ENCODE results near the gene PIEZO1. TPM values are rescaled to one million over a fixed set of nuclear protein-coding genes. Genes with fewer than 3 reads are reported as not detected.

PIEZO1 gene
- polyA plus RNA-seq, 4 donors = 25.6 to 55.5 (median 32.9) TPM

DNA sequence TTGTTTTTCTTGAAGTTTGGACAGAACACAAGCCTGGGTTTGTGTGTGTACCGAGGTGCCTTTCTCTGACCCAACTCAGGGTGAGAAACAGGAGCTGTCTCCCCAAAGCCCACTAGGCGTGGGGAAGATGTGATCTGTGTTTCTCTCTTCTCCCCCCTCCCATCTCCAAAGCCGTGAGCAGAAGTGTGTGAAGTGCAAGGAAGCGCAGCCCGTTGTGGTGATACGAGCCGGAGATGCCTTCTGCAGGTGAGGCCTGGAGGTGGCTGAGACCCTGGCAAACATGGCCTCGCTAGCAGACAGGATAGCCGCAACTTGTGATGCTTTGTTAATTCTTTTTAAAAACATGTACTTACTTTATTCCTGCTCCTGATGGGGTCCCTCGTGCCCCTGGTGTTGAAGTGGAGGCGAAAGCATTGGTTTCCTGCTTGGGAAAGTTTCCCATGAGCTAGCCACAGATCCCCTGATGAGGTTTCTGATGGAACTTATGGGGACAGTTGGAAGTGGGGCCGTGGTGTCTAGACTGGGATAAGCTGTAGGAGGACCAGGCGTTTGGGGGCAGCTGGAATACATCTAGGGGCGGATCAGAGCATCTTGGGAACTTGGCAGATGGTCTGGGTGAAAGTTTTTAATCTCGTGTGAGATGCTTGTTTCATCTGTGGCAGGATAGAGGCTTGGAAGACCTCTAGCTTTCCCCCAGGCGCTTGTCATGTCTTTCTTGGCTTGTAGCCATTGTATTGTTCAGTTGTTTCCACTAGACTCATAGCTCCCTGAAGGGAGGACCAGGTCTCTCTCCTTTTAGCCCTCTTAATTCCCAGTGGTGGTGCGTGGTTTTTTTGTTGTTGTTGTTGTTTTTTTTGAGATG, 77.8 kb downstream of the PIEZO1 start:
- no peak for DNase-seq (ENCODE audit: low read depth in 4 of 4, low spot score in 3 of 4)

DNA sequence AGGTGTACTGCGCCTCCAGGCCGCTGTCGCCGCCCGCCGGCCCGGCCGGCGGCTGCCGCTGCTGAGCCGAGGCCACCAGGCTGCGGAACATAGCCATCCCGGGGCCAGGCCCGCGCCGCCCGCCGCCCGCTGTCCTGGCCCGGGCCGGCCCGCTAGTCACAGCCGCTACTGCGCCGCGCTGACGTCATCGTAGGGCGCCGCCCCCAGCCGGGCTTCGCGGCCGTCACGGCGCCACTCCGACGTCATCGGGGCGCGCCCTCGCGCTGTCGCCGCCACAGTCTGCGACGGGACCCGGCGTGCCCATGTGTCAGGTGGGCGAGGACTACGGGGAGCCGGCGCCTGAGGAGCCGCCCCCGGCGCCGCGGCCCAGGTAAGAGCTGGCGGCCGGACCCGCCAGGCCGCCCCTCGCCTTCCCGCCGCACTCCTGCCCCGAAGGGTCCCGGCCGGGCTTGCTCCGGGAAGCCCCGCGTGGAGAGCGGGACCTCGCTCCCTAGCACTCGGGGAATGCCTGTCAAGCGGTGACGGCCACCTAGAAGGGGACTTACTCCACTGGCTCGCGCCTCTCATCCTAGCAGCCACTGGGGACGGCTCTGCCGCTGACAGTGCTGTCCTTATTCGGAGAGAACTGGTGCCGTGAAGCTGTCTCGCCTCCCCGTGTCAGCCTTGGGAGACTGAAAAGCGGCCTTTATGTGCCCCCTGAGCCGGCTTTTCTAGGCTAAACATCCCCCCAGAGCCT, 78.6 kb downstream of the PIEZO1 start, which contains the start of the genes CTU2 and RNF166:
Gene CTU2 (plus strand): TSS at position 275 of the 736 bp plus-strand sequence. CDS start 28 bp downstream, at position 303.
Gene RNF166 (minus strand): TSS at position 180 of the 736 bp plus-strand sequence. CDS start 83 bp downstream, at position 97.
- DNase-seq (ENCODE audit: low read depth in 4 of 4, low spot score in 3 of 4) = peak; percentile 77 to 87 (median 80)

DNA sequence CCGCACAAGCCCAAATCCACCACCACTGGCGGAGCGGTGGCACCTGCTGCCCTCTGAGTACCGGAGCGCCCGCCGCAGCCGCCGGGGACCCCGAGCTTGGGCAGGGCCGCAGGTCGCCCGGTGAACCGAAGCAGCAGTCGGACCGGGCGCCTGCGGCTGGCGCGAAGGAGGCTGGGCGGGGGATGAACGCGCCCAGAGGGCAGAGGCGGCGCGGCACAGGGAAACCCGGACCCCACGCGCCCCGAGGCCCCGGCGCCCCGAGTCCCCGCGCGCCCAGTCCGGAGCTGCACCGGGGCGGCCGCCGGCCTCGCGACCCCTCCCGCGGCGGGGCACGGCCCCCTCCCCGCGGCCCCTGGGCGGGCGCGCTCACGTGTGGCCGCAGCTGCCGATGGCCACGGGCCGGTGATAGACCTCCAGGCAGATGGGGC, 79.2 kb downstream of the PIEZO1 start:
- no peak for DNase-seq (ENCODE audit: low read depth in 4 of 4, low spot score in 3 of 4)

DNA sequence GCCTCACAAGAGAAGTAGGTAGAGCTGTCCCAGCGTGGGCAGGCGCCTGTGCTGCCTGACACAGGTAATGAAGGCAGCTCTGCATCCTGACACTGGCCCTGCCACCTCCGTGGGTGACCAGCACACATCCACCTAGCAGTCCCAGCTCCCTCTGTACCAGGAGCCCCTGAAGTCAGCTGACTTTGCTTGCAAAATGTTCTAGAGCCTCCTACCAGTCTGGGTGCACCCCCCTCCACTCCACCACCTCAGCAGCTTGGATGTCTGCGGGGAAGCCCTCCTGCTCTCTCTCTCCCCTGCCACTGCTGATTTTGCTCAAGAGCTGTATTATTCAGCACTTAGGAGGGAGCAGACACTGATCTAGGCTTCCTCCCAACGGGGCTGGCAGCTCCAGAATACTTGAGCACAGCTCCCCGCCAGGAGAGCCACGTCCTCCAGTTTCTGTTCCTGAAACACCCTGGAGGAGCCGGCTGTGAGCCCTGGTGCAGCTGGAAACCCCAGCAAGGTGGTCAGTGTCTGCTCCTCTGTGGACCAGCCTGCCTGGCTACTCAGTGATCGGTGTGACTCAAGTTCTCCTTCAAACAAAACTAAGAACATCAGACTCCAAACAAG, 79.8 kb downstream of the PIEZO1 start:
- DNase-seq (ENCODE audit: low read depth in 4 of 4, low spot score in 3 of 4) = no peak

DNA sequence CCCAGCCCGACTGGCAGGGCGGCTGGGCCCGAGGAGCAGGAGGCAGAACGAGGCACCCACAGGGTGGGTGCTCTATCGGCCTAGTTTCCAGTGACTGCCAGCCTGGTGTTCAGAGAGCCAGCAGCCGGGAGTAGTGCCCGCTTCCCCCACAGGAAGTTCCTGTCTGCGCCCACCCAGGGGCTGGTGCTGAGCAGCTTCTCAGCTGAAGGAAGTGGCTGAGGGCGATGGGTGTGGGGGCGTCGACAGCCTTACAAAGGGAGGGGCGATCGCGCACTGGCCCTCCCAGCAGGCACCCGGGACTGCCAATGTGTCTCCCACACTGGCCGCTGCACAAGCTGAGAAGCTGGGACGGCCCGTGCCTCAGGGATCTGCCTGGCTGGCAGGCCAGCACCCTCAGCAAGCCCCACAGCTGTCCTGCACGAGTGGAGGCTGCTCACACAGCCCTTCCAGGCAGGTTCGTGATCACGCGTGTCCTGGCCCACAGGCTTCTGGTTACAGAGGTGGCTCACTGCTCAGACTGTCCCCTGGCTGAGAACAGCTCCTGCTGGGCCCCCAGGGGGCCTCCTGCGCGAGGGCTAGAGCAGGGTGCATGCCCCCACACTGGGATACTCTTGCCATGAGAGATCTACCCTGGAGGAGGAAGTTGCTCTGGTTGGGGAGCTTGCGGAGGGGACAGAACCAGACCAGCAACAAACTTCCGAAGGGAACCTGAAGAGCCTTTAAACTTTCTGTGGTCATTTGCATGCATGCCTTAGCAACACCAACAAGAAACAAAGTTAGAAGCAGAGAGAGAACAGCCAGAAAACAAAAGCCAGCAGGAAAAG, 81.3 kb downstream of the PIEZO1 start:
- no peak for DNase-seq (ENCODE audit: low read depth in 4 of 4, low spot score in 3 of 4)

DNA sequence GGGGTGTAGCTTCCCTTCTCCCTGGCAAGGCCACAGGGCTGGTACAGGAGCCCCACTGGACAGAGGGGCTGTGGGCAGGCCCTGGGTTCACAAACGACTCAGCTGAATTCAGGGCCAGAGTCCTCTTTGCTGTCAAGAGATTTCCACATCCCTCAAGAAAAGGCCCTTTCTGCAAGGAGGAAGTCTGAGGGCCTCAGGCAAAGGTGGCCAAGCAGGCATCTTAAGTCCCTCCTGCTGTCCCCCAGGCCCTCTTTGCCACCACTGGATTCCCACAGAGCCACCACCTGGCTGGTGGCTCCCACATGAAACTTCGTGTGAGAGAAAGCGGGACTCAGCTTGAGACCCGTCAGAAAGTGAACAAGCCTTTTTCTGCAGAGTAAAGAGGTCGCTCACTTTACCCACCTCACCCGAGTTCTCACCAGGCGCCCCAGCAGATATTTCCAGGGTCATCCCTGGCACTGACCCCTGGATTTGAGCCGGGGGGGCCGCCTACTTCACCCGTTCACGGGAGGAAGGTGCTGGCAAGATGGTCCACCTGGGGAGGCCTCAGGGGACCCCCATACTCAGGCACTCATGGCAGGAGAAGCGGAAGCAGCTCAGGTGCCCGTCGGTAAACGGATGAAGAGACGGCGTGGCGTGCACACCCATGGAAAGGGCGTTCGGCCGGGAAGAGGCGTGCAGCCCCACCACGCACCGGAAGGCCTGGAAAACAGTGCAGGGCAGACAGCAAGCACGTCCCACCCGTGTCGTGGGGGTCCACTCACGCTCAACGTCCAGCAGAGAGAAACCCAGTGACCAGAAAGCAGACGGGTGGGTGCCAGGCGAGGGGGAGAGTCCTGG, 82.4 kb downstream of the PIEZO1 start:
- no peak for DNase-seq (ENCODE audit: low read depth in 4 of 4, low spot score in 3 of 4)

DNA sequence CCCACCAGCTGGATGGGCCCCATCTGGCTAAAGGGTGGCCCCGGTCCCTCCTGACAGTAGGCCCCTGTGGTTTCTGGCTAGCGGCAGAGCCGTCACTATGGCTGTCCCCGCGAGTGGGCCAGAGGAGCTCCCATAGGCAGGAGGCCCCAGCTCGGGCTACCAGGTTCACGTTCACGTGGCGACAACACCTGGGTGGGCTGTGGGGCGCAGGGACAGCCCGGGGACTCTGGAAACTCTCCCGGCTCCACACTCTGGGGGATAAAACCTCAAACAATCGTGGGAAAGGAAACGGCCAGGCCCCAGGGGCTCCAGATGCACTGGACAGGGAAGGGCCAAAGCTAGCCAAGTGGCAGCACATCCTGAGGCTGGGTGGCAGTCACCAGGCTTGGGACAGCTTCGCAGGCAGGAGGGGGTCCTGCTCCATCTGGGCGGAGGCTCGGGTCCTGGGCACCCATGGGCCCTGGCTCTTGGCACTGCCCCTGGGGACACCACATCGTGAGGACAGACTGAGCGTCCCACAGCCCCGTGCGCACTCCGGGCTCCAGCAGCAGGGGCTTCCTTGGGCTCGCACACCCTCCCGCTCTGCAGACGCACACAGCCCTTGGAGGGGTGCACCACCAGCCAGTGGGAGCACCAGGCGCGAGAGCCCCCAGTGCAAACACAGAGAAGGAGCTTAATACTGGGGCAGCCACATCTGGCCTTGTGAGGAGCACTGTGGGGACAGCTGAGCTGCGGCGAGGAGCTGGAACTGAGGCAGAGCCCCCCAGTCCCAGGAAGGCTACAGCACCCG, 83.2 kb downstream of the PIEZO1 start:
- DNase-seq (ENCODE audit: low read depth in 4 of 4, low spot score in 3 of 4) = no peak

DNA sequence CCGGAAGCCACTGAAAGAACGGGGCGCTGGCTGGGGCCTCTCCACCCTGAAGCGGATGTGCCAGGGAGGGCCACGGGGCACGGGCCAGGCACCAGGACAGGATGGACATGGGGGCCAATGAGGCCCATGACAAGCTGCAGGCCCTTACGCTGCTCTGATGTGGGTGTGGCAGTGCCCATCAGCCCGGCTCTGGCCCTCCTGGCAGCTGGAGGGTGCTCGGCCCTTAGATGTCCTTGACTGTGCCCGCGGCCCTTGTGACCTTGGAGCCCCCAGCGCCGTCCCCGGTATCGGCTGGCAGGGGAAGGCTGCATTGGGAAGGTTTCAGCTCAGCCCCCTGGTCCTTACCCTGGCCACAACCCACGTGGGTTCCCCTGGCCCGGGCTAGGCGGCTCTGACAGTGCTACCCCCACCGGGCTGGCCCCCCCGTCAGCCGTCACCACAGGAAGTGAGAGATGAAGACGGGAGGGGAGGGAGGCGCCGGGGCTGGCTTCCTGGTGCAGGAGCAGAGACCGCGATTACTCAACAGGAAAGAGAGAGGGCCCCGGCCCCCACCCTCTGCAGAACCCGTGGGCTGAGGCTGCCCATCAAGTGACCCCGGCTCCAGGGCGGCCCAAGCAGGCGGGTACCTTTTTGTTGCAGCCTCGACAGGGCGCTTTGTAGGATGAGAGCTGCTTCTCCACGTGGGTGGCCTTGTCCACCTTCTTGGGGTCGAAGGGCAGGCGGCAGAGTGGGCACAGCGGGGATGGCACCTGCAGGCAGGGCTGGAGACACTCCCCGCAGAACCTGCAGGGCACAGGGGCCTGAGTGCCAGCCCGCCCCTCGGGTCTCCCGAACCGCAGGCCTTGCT, 84.2 kb downstream of the PIEZO1 start:
- DNase-seq (ENCODE audit: low read depth in 4 of 4, low spot score in 3 of 4) = peak in 1 of 4 donors; percentile 33

DNA sequence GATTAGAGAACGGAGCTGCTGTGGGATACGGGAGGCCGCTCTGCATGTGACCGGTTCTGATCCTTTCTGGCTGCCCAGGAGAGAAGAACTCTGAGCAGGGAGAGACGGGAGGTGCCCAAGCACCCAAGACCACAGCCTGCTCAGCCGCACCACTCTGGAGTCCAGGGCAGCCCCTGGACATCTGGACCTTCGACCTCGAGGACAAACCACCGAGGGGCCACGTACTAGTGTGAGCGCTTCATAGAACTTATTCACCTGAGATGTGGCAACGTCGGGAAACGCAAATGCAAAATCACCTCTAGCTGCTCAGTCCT, 84.7 kb downstream of the PIEZO1 start:
- DNase-seq (ENCODE audit: low read depth in 4 of 4, low spot score in 3 of 4) = no peak

DNA sequence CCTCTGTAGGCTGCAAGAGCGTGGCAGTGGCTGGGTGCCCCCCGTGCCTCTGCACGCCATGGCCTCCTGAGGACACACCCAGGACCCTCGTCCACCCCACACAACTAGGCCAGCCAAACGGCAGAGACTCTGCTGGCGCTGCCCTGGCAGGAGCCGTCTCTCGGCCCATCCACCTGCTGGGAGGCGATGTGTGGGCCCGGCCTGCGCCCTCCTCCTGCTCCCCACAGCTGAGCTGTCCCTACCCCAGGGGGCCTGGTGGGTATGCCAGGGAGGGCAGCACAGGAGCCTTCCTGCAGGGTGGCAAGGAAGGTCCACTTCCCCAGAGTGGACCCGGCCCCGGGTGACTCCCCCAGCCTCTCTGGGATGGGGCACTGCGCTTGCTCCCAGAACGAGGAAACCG, 85.8 kb downstream of the PIEZO1 start:
- DNase-seq (ENCODE audit: low read depth in 4 of 4, low spot score in 3 of 4) = no peak

DNA sequence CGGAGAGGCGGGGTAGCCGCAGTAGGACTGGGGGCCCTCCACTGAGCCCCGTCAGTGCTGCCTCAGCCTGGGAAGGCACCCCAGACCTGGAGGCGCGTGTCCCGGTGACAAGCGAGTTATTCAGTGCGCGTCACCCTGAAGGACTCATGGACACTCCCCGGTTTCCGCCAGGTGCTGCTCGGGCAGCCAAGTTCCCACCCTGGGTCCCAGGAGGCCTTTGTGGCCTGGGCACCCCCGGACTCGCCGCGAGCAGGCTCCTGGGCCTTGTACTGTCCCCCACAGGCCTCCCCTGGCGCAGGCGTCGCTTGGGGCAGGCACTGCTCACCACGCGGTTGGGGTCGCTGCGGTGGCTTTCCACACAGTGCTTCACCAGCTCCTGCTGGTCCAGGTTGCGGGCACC, 86.4 kb downstream of the PIEZO1 start:
- no peak for DNase-seq (ENCODE audit: low read depth in 4 of 4, low spot score in 3 of 4)

DNA sequence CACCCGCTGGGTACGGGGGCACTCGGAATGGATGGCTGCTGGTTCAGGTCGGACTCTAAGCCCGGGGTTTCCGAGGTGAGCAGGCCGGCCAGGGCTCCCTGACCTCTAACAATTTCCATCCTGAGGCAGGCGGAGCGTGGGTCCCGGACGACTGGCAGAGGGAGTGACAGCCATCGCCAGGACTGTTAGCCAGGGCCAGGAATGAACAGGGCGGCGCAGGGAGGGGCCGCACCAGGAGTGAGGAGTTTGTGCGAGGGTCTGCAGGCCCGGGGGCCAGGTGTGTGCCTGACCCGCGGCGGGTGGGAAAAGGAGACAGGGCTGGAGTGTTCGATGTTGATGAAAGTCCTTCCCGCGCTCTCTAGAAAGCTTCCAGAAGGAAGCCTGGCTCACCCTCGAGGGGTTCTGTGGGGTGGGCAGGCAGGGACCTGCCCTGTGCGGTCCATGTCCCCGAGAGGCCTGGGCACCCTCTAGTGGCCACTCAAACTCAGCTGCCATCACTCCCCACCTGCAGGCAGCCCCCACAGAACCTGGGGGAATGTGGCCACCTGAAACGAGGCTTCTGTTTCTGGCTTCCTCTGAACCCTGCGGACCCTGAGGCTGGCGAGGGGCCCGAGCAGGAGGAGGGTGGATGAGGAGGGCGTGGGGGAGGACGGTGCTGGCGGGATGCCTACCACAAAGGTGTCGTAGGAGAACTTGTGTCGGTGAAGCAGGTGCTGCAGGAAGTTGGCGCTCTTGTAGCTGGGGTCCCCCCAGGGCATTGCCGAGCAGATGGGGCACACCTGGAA, 87.0 kb downstream of the PIEZO1 start:
- DNase-seq (ENCODE audit: low read depth in 4 of 4, low spot score in 3 of 4) = no peak

DNA sequence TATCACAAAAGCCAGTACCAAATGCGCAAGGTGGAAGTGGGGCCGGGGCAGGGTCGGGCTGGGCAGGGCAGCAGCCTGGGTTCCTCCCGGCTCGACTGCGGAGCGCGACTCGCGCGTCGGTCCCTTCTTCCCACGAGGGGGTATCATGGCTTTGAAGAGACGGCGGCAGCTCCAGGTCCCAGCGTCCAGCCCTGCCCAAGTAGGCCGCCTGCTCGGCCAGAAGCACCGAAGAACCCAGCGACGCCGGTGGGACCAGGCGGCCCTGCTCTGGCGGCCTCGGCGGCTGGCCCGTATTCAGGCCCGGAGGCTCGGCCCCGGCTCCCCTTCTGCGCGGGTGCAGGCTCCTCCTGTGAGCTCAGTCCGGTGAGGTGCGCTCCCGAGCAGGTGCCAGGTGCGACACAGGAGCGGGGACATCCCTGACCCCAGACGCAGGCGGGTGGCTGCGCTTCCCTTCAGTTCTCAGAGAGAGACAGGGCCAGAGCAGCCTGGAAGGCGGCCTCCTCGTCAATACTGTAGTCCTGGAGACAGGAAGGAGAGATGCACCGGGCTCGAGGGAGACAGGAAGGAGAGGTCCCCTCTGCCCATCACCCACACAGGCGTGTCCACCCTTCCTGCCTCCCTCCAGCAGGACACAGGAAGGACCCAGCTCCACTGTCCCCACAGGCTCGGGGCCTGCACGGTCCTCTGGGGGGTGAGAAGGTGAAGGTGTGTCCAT, 87.7 kb downstream of the PIEZO1 start:
- no peak for DNase-seq (ENCODE audit: low read depth in 4 of 4, low spot score in 3 of 4)

DNA sequence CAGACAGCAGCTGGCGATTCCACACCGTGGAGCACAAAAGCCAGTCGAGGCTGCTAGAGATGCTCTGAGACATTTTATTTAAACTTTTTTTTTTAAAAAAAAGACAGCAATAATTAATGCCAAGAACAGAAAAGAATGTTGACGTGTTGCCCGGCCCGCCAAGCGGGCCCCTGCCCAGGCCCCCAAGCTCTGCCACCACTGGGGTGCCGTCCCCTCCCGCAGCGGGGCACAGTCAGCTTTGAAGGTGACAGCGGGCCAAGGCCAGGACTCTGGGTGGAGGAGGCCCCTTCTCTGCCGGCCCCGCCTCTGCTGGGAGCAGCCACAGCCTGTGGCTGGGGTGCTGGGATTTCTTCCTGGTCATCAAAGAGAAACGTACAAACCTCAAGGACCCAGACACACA, 88.6 kb downstream of the PIEZO1 start:
- no peak for DNase-seq (ENCODE audit: low read depth in 4 of 4, low spot score in 3 of 4)

DNA sequence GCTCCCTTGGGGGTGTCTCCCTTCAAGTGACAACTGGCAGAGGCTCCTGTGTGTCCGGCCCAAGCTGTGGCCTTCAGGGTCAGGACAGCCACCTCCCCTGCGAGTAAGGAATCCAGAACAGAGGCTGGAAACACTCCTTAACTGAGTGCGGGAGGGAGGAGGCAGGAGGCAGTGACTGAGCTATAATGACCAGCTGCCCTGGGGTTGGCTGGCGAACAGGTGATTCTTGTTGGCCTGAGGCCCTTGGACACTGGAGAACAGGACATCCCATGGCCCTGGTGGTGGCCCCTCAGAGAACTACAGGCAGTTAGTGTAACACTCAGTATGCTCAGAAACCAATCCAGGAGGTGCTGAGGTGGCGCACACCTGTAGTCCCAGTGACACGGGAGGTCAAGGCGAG, 89.3 kb downstream of the PIEZO1 start:
- no peak for DNase-seq (ENCODE audit: low read depth in 4 of 4, low spot score in 3 of 4)

DNA sequence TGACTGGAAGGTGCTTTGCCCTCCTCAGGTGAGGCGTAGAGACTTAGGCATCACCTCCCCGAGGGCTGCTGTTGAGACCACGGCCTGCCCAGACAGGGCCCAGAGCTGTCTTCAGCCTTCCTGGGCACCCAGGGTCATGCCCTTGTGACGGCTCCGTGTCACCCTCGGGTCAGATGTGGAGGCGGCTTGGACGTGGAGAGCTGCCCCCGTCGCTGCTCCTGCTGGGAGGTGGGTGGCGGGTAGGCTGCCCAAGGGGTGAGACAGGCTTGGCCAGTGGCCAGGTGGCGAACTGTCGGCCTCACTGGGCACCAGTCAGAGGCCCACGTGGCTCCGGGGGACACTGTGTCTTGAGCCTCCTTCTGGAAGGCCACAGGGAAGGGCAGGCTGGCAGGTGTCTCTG, 89.8 kb downstream of the PIEZO1 start:
- DNase-seq (ENCODE audit: low read depth in 4 of 4, low spot score in 3 of 4) = no peak

All from right renal pelvis (tissue), 4 donors.